HG03103 (cell line): ENCODE measurements around the gene MAEA.

Experiments used
- ATAC-seq: cut with Tn5 transposase; IDR thresholded peaks from one replicate; pipeline ENCODE4 v1.9.1; 2021; ENCODE audit warnings: low read depth; ENCODE audit not compliant: unreplicated experiment

MAEA gene

GRCh38 chr4:1376391-1376840 lies 86.7 kb downstream of the MAEA start:
- ATAC-seq, result no peak

GRCh38 chr4:1376841-1377605 lies 87.3 kb downstream of the MAEA start:
- ATAC-seq, result no peak

- no peak for ATAC-seq
These were observed 88.0 kb downstream of the MAEA start for GRCh38 chr4:1377606-1378261.

DNA sequence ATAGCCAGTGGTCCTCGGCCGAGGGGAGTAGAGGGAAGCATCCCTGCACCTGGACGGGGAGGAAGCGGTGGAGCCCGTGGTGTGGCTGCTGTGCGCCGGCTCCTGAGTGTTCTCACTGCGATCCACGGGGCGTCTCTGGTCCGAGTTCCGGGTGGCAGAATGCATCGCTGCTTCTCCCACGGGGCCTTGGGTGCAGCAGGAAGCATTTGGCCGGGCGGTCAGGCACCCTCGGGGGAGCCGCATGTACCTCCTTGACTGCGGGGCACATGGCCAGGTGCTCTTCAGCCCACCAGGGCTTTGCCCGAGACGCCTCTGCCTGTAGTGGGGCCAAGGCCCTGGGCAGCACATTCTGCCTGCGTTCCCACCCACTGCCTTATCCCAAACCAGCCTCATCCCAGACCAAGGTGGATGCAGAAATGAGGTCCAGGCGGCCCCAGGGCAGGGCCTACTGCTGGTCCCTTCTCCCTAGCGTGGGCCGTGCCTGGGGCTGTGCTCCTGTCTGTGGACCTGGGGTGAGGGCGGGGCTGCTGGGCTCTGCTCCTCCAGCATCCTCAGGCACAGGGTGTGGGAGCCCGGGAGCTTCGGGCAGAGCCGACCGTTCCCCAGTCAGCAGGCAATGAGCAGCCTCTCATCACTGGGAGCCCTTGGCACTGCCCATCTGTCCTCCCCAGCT lies 89.0 kb downstream of the MAEA start:
- no peak for ATAC-seq

DNA sequence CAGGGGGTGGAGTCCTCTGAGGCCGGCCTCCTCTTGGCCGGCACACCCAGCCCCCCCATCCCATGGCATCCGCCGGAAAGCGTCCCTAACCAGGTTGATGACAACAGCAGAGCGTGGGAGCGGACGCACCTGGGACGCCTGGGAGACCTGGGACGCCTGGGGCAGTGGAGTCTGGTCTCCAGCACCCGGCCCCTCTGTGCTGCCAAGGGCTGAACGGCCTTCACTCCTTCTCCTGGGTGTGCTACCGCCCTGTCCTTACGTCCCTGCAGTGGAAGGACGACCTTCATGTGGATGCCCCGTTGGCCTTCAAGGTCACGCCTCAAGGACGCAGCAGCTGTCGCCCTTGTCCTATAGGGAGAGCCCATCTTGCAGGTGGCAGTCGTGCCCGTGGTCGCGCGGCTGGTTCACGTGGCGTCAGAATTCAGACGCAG lies 89.7 kb downstream of the MAEA start:
- no peak for ATAC-seq

- no peak for ATAC-seq
These were observed 90.2 kb downstream of the MAEA start for GRCh38 chr4:1379801-1380331.

DNA sequence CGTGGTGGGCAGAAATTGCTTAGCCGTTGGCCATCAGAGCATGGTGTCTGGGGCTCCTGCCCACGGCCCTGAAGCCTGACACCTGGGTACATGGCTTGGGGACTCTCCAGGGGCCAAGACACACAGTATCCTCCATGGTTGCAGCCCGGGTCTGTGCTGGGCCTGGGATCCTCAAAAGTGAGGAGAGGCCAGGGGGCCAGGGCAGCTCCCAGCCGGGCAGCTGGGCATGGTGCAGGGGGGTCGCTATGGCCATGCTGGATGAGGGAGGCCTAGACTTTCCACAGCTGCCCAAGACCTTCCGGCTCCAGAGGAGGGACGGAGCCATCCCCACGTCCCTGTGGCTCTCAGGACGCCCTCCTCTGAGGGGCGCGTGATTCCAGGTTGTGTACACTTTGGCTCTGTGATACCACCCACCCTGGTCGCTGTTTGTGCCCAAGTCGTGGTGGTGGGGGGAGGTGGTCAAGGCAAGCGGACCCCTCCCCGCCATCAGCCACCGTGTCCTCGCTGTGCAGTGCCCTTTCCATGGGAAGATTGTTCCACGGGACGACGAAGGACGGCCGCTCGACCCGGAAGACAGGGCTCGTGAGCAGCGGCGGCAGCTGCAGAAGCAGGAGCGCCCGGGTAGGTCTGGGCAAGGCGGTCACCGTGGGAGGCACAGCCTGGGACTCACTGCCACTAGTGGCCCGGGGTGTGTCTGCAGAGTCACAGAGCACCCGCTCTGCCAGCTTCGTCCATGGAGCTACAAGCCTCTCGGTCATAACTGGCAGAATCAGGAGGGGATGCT lies 90.9 kb downstream of the MAEA start:
- no peak for ATAC-seq

- no peak for ATAC-seq
These were observed 91.5 kb downstream of the MAEA start for GRCh38 chr4:1381181-1381621.

DNA sequence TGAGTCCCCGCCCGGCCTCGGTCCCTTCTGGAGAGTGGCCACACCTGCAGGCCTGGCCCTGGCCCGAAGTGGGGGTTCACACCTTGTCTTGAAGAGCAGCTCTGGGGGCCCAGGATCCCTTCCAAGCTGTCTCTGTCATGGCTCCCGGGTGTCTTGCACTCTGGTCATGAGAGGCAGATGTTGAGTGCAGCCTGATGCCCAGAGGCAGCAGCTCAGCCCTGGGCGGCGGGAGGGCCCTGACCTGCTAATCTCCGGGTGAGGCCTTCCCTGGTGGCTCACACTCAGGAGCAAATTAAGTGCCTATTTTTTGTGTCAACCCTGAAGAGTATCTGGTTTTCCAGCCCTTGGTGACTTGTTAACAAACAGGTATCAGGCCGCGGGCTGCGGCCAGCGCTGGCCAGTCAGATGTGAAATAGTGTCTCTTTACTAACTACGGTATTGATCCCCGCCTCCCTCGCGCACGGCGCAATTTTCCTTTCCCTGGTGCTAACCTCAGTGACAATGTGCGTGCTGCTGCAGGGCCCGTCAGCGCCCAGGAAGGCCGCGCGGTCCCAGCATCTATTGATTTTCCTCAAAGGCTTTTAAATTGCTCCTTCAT lies 92.4 kb downstream of the MAEA start:
- no peak for ATAC-seq

- no peak for ATAC-seq
These were observed 93.4 kb downstream of the MAEA start for GRCh38 chr4:1382776-1383727.

- ATAC-seq, result no peak
These were observed 94.3 kb downstream of the MAEA start for GRCh38 chr4:1383728-1384591.

DNA sequence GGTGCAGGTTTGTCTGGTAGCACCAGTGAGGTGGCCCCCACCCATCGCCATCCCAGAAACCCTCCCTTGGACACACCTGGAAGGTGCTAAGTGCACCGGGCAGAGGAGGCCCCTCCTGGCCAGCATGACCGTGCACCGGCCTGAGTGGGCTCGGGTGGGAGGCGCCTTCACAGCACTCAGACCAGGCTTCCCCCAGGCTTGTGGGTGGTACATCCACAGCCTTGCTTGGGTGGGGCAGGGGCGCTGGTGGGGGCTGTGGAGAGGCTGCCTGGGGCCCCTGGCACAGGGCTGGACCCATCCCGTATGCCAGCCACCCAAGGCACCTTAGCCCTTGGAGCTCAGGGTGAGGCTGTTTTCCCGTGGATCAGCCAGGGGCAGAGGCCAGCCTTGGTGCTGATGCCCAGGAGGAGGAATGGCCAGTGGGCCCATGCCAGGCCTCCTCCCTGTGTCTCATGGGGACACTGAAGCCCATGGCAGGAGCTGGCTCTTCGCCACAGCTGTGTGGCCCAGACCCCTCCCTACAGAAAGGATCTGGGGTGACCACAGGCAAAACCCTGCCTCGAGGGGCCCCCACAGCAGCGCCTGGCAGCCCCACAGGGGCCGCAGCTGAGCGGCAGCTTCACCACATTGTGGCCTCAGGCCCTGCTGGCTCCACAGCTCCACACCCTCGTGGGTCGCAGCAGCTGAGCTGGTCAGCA lies 95.1 kb downstream of the MAEA start:
- ATAC-seq, result no peak

DNA sequence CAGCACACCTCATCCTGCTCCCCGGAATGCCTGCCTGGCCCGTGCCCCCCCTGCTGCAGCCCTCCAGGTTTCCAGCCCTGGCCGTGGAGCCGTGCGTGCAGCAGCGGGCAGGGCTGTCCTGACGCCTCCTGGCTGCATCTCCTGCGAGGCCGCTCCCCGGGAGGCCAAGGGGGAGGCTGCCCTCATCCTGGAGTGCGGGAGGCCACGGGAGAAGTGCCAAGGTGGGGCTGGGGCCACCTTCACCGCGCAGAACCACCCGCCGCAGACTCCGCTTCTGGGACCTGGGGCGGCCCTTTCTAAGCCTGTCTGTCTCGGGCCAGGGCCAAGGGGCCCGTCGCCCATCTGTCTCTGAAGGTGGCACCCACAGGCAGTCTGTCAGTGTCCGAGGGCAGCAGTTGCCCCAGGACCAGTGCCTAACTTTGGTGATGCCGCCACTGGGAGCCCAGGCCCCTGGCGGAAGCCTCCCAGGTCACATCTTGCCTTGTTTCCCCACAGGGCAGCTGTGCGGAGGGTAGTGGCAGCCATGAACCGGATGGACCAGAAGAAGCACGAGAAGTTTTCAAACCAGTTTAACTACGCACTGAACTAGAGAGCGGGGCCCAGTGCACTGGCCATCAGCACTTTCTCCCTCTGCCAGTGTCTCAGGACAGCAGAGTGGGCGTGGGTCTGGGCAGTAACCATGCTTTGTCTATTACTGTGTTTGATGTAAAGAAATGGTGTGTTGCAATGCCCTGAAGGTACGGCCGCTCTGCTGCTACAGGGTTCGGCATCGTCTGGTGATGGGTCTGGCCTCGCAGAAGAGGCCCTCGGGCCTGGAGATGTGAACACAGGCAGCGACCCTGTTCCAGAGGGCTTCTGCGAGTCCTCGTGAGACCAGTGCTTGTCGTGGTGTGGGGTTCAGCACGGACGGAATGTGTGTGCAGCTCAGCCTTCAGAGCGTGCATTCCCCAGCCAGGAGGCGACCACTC lies 96.0 kb downstream of the MAEA start:
- ATAC-seq, result no peak
